HepG2 (cell line): ENCODE results near the gene LYPD1. TPM values are rescaled to one million over a fixed set of nuclear protein-coding genes. Genes with fewer than 3 reads are reported as not detected.

ENCODE experiments used
- ASH2L ChIP-seq: fragments of 300-600, 200-600 bp; sonication (generic); IDR thresholded peaks from 2 replicates; pipeline ENCODE4 v1.7.0; 2017; ENCODE audit warnings: low read depth, mild to moderate bottlenecking, moderate library complexity, mixed read lengths, low read length; ENCODE audit not compliant: insufficient read length
- ATRX ChIP-seq: sonication (generic); formaldehyde crosslinking; IDR thresholded peaks from 2 replicates; pipeline ENCODE4 v1.4.0; 2020; ENCODE audit warnings: missing genetic modification reagents, borderline replicate concordance
- ELF1 ChIP-seq: sonication (generic); formaldehyde crosslinking; IDR thresholded peaks from 2 replicates; pipeline ENCODE4 v1.4.0; 2020; ENCODE audit warnings: missing genetic modification reagents
- FOXJ3 ChIP-seq: sonication (generic); formaldehyde crosslinking; IDR thresholded peaks from 2 replicates; pipeline ENCODE4 v1.4.0; 2020; ENCODE audit warnings: missing genetic modification reagents, mild to moderate bottlenecking, borderline replicate concordance
- FOXO1 ChIP-seq: sonication (generic); formaldehyde crosslinking; IDR thresholded peaks from 2 replicates; pipeline ENCODE4 v1.4.0; 2020; ENCODE audit warnings: missing genetic modification reagents
- GATAD2A ChIP-seq: IDR thresholded peaks from 2 replicates; pipeline ENCODE4 v1.6.1; 2016
- HDAC1 ChIP-seq: sonication (generic); formaldehyde crosslinking; IDR thresholded peaks from 2 replicates; pipeline ENCODE4 v1.5.1; 2020; ENCODE audit warnings: mild to moderate bottlenecking, missing genetic modification reagents
- IKZF4 ChIP-seq: sonication (generic); formaldehyde crosslinking; IDR thresholded peaks from 2 replicates; pipeline ENCODE4 v1.5.1; 2020; ENCODE audit warnings: borderline replicate concordance, mild to moderate bottlenecking, low read depth, missing genetic modification reagents; ENCODE audit errors: not compliant biosample characterization
- MTF2 ChIP-seq: sonication (generic); formaldehyde crosslinking; IDR thresholded peaks from 2 replicates; pipeline ENCODE4 v1.5.0; 2020; ENCODE audit warnings: missing genetic modification reagents, borderline replicate concordance
- NCOA1 ChIP-seq: sonication (generic); formaldehyde crosslinking; IDR thresholded peaks from 2 replicates; pipeline ENCODE4 v1.9.0; 2021; ENCODE audit warnings: missing genetic modification reagents
- POLR2AphosphoS5 ChIP-seq: IDR thresholded peaks from 2 replicates; pipeline ENCODE4 v1.6.1; 2012; ENCODE audit warnings: low read depth, low read length
- RAD21 ChIP-seq: fragments of 450-650 bp; formaldehyde crosslinking; IDR thresholded peaks from 2 replicates; pipeline ENCODE4 v1.5.0; 2020; ENCODE audit warnings: mild to moderate bottlenecking
- RXRA ChIP-seq: sonication (generic); formaldehyde crosslinking; IDR thresholded peaks from 2 replicates; pipeline ENCODE4 v1.5.1; 2020; ENCODE audit warnings: missing genetic modification reagents
- SMAD9 ChIP-seq: sonication (generic); formaldehyde crosslinking; IDR thresholded peaks from 2 replicates; pipeline ENCODE4 v1.5.1; 2020; ENCODE audit warnings: mild to moderate bottlenecking, missing genetic modification reagents
- SMARCE1 ChIP-seq: fragments of 450-650 bp; IDR thresholded peaks from 2 replicates; pipeline ENCODE4 v1.6.1; 2017; ENCODE audit warnings: borderline replicate concordance
- SP4 ChIP-seq: sonication (generic); formaldehyde crosslinking; IDR thresholded peaks from 2 replicates; pipeline ENCODE4 v1.8.1; 2023; ENCODE audit warnings: mild to moderate bottlenecking, missing genetic modification reagents
- STAT5B ChIP-seq: sonication (generic); formaldehyde crosslinking; IDR thresholded peaks from 2 replicates; pipeline ENCODE4 v1.4.0; 2020; ENCODE audit warnings: missing genetic modification reagents
- TCF7L2 ChIP-seq: IDR thresholded peaks from 2 replicates; pipeline ENCODE4 v1.6.1; 2011; ENCODE audit warnings: mild to moderate bottlenecking, low read depth, low read length, moderate library complexity
- TGIF2 ChIP-seq: IDR thresholded peaks from 2 replicates; pipeline ENCODE4 v1.6.1; 2016; ENCODE audit warnings: control low read depth, missing compliant biosample characterization
- TOE1 ChIP-seq: sonication (generic); formaldehyde crosslinking; IDR thresholded peaks from 2 replicates; pipeline ENCODE4 v1.4.0; 2020; ENCODE audit warnings: mild to moderate bottlenecking, missing genetic modification reagents
- ZFP90 ChIP-seq: sonication (generic); formaldehyde crosslinking; IDR thresholded peaks from 2 replicates; pipeline ENCODE4 v1.8.0; 2022; ENCODE audit warnings: missing genetic modification reagents, mild to moderate bottlenecking, inconsistent platforms, borderline replicate concordance
- ZFX ChIP-seq: sonication (generic); formaldehyde crosslinking; IDR thresholded peaks from 2 replicates; pipeline ENCODE4 v1.4.0; 2020; ENCODE audit warnings: mild to moderate bottlenecking, low read depth, missing genetic modification reagents, moderate library complexity
- ZNF124 ChIP-seq: sonication (generic); formaldehyde crosslinking; IDR thresholded peaks from 2 replicates; pipeline ENCODE4 v1.4.0; 2020; ENCODE audit warnings: missing genetic modification reagents
- ZNF263 ChIP-seq: sonication (generic); formaldehyde crosslinking; IDR thresholded peaks from 2 replicates; pipeline ENCODE4 v1.4.0; 2020; ENCODE audit warnings: missing genetic modification reagents
- ZNF431 ChIP-seq: sonication (generic); formaldehyde crosslinking; IDR thresholded peaks from 2 replicates; pipeline ENCODE4 v1.9.0; 2022; ENCODE audit warnings: missing genetic modification reagents, low read depth, mild to moderate bottlenecking, borderline replicate concordance
- ZNF44 ChIP-seq: sonication (generic); formaldehyde crosslinking; IDR thresholded peaks from 2 replicates; pipeline ENCODE4 v1.5.1; 2020; ENCODE audit warnings: mild to moderate bottlenecking, missing genetic modification reagents
- ZNF629 ChIP-seq: sonication (generic); formaldehyde crosslinking; conservative IDR thresholded peaks from 2 replicates; pipeline ENCODE4 v1.5.0; 2020; ENCODE audit warnings: missing genetic modification reagents
- polyA plus RNA-seq, 8 experiments: library from polyadenylated mRNA; depleted of rRNA in 3 of 8; stranded (reverse) in 7 of 8; unstranded in 1 of 8; fragments of >200 nt; fragmentation: Illumina TruSeq in 4 of 8; extraction: Trizol in 4 of 8; gene quantifications; 2 replicates each; pipeline versions ENCODE4 v1.2.1 to v1.2.3, GENCODE V29; 2011 to 2016; ENCODE audit warnings: low read depth in 4 of 8, missing spikeins in 1 of 8, mixed read lengths in 1 of 8; ENCODE audit not compliant: insufficient read depth in 1 of 8
- total RNA-seq, 5 experiments: library from RNA; depleted of rRNA; stranded (reverse); fragments of >200 nt; fragmentation: Illumina TruSeq; extraction: Trizol; gene quantifications; 2 replicates each; pipeline ENCODE4 v1.2.3, GENCODE V29; 2016; ENCODE audit warnings: low read depth in 1 of 5
- TF ChIP-seq, protein P1 (sequence below): sonication (generic); formaldehyde crosslinking; IDR thresholded peaks from 2 replicates; pipeline ENCODE4 v1.4.0; 2020; ENCODE audit warnings: mild to moderate bottlenecking, low read depth, missing genetic modification reagents
- TF ChIP-seq, protein P2 (sequence below), 2 experiments: fragments of 450-650 bp in 1 of 2; sonication (generic) in 1 of 2; formaldehyde crosslinking; IDR thresholded peaks; 2 replicates each; pipeline versions ENCODE4 v1.5.0 to v1.8.0; 2020 to 2022; ENCODE audit warnings: mild to moderate bottlenecking in 1 of 2, missing genetic modification reagents in 1 of 2
- TF ChIP-seq, protein P3 (sequence below): sonication (generic); formaldehyde crosslinking; IDR thresholded peaks from 2 replicates; pipeline ENCODE4 v1.4.0; 2020; ENCODE audit warnings: missing genetic modification reagents, borderline replicate concordance

Gene LYPD1
- total and polyA plus RNA-seq, 2 of the 13 experiments (the other 11 are each of a cell fraction or from before 2014, with no cell fraction given) = not detected

DNA sequence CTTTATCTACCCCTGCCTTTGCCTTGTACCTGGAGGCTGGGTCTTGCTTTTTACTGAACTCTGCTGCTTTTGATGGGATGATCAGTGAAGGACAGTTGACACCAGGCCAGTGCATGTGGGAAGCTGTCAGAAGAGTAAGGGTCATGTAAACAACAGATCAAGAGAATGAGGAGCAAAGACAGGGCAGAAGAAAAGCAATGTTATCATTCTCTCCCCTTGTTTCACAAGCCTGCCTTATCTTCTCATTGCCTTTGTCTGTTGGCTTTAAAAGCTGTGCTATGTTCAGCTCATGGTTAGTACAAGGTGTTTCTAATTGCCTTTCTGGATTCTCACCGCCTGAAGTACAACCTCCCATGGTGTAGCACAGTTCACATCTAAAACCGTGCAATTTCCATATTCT, 27.6 kb downstream of the LYPD1 start (continued):
- TF ChIP-seq SMARCE1 = no peak
- TF ChIP-seq, protein P1, sequence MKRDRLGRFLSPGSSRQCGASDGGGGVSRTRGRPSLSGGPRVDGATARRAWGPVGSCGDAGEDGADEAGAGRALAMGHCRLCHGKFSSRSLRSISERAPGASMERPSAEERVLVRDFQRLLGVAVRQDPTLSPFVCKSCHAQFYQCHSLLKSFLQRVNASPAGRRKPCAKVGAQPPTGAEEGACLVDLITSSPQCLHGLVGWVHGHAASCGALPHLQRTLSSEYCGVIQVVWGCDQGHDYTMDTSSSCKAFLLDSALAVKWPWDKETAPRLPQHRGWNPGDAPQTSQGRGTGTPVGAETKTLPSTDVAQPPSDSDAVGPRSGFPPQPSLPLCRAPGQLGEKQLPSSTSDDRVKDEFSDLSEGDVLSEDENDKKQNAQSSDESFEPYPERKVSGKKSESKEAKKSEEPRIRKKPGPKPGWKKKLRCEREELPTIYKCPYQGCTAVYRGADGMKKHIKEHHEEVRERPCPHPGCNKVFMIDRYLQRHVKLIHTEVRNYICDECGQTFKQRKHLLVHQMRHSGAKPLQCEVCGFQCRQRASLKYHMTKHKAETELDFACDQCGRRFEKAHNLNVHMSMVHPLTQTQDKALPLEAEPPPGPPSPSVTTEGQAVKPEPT (CRISPR knock-in tag) = no peak
- no peak for TF ChIP-seq SMAD9 (CRISPR knock-in tag)
- no peak for TF ChIP-seq ELF1 (CRISPR knock-in tag)
- no peak for TF ChIP-seq ZFX
- no peak for TF ChIP-seq ZNF124 (CRISPR knock-in tag)
- no peak for TF ChIP-seq TOE1 (CRISPR knock-in tag)
- TF ChIP-seq SP4 (CRISPR knock-in tag) = no peak
- TF ChIP-seq ZNF431 (CRISPR knock-in tag) = no peak
- TF ChIP-seq TGIF2 (CRISPR knock-in tag) = peak; percentile 87; the same call in 1 of the 2 replicates
- TF ChIP-seq POLR2AphosphoS5 = no peak
- TF ChIP-seq STAT5B (CRISPR knock-in tag) = no peak
- TF ChIP-seq, protein P2, sequence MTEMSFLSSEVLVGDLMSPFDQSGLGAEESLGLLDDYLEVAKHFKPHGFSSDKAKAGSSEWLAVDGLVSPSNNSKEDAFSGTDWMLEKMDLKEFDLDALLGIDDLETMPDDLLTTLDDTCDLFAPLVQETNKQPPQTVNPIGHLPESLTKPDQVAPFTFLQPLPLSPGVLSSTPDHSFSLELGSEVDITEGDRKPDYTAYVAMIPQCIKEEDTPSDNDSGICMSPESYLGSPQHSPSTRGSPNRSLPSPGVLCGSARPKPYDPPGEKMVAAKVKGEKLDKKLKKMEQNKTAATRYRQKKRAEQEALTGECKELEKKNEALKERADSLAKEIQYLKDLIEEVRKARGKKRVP (CRISPR knock-in tag; IDR thresholded peaks at IDR 0.05) = no peak
- TF ChIP-seq RXRA (CRISPR knock-in tag) = no peak; the same call in 1 of the 2 replicates
- no peak for TF ChIP-seq ZFP90 (CRISPR knock-in tag)
- TF ChIP-seq ASH2L = no peak
- no peak for TF ChIP-seq MTF2 (CRISPR knock-in tag)
- TF ChIP-seq TCF7L2 = no peak
- TF ChIP-seq ATRX (CRISPR knock-in tag) = no peak
- TF ChIP-seq HDAC1 (CRISPR knock-in tag) = no peak
- no peak for TF ChIP-seq NCOA1 (CRISPR knock-in tag)
- no peak for TF ChIP-seq ZNF44
- no peak for TF ChIP-seq ZNF263
- TF ChIP-seq, protein P3, sequence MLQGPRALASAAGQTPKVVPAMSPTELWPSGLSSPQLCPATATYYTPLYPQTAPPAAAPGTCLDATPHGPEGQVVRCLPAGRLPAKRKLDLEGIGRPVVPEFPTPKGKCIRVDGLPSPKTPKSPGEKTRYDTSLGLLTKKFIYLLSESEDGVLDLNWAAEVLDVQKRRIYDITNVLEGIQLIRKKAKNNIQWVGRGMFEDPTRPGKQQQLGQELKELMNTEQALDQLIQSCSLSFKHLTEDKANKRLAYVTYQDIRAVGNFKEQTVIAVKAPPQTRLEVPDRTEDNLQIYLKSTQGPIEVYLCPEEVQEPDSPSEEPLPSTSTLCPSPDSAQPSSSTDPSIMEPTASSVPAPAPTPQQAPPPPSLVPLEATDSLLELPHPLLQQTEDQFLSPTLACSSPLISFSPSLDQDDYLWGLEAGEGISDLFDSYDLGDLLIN = no peak
- TF ChIP-seq IKZF4 = no peak
- no peak for TF ChIP-seq RAD21 (CRISPR knock-in tag)
- TF ChIP-seq FOXJ3 (CRISPR knock-in tag) = 0 out of 2 replicates have a peak, but pooled peaks have one; percentile 24
- peak; percentile 33; the same call in 1 of the 2 replicates for TF ChIP-seq FOXO1 (CRISPR knock-in tag)
- TF ChIP-seq GATAD2A (CRISPR knock-in tag) = 0 out of 2 replicates have a peak, but pooled peaks have one; percentile 11
- TF ChIP-seq ZNF629 (CRISPR knock-in tag) = no peak
